IPS-NIHi7 (cell line): ENCODE data around the gene DUS2.

ENCODE experiments used
- DNase-seq: peaks from one replicate; pipeline ENCODE4 v3.0.0; 2012; ENCODE audit warnings: mixed read lengths; ENCODE audit errors: extremely low spot score

DUS2 gene

DNA sequence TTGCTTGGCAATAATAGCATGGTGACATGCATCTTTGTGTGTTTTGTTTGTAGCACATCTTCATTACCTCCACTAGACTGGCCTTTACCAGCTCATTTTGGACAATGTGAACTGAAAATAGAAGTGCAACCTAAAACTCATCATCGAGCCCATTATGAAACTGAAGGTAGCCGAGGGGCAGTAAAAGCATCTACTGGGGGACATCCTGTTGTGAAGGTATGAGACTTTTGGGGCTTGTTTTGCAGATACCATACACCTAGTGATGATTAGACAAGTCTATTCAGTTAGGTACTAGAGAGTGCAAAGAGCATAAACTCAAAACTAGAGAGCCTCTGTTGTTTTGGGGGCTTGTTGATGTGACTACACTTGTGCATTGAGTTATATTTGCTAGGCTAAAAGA is 103.3 kb downstream of the DUS2 start:
- no peak for DNase-seq

DNA sequence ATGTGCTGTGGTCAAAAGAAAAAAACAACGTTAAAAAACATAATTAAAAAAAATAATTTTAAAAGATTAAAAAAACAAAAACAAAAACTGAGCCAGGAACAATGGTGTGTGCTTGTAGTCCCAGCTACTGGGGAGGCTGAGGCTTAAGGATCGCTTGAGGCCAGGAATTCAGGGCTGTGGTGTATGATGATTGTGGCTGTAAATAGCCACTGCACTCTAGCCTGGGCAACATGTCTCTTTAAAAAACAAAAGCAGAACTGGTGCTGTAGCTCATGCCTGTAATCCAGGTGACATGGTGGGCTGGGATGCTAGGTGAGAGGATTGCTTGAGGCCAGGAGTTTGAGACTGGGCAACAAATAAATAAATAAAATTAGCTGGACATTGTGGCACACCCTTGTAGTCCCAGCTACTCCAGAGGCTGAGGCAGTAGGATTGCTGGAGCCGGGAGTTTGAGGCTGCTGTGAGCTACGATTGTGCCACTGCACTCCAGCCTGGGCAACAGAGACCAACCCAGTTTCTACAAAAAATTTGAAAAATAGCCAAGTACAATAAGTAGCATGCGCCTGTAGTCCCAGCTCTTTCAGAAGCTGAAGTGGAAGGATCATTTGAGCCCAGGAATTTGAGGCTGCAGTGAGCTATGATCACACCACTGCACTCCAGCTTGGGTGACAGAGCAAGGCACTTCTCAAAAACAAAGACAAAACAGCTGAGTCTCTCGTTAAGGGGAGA is 105.7 kb downstream of the DUS2 start:
- no peak for DNase-seq
